D341Med (cell line): Measurements from ENCODE around the gene PTPRT.

Source experiments
- DNase-seq: peaks from one replicate; pipeline ENCODE4 v3.0.0; 2012; ENCODE audit warnings: low spot score

Gene PTPRT

GRCh38 chr20:42611889-42612837 lies 577.5 kb downstream of the PTPRT start:
- DNase-seq, result no peak

GRCh38 chr20:42611423-42611822 lies 578.3 kb downstream of the PTPRT start:
- no peak for DNase-seq

- no peak for DNase-seq
These were observed 579.6 kb downstream of the PTPRT start for GRCh38 chr20:42610070-42610469.

- DNase-seq, result no peak
These were observed 580.1 kb downstream of the PTPRT start for GRCh38 chr20:42609618-42610017.

- no peak for DNase-seq
These were observed 584.4 kb downstream of the PTPRT start for GRCh38 chr20:42604998-42605956.

GRCh38 chr20:42603655-42604054 lies 586.1 kb downstream of the PTPRT start:
- no peak for DNase-seq

- DNase-seq, result no peak
These were observed 591.1 kb downstream of the PTPRT start for GRCh38 chr20:42598581-42598980.

- DNase-seq, result no peak
These were observed 594.1 kb downstream of the PTPRT start for GRCh38 chr20:42595625-42596024.

- DNase-seq, result no peak
These were observed 595.0 kb downstream of the PTPRT start for GRCh38 chr20:42594659-42595058.

GRCh38 chr20:42594011-42594410 lies 595.7 kb downstream of the PTPRT start:
- DNase-seq, result no peak

- no peak for DNase-seq
These were observed 599.6 kb downstream of the PTPRT start for GRCh38 chr20:42589976-42590639.

- DNase-seq, result no peak
These were observed 600.9 kb downstream of the PTPRT start for GRCh38 chr20:42588847-42589246.

GRCh38 chr20:42587427-42587826 lies 602.3 kb downstream of the PTPRT start:
- DNase-seq, result no peak

- DNase-seq, result no peak
These were observed 608.4 kb downstream of the PTPRT start for GRCh38 chr20:42581311-42581710.

GRCh38 chr20:42576167-42576566 lies 613.5 kb downstream of the PTPRT start:
- DNase-seq, result no peak

- no peak for DNase-seq
These were observed 617.2 kb downstream of the PTPRT start for GRCh38 chr20:42572320-42573016.

- DNase-seq, result no peak
These were observed 622.3 kb downstream of the PTPRT start for GRCh38 chr20:42567409-42567808.

GRCh38 chr20:42565235-42565995 lies 624.3 kb downstream of the PTPRT start:
- DNase-seq, result no peak

- DNase-seq, result no peak
These were observed 630.0 kb downstream of the PTPRT start for GRCh38 chr20:42559665-42560064.

- no peak for DNase-seq
These were observed 633.1 kb downstream of the PTPRT start for GRCh38 chr20:42556575-42556974.

- DNase-seq, result no peak
These were observed 636.3 kb downstream of the PTPRT start for GRCh38 chr20:42553374-42553773.
